Ecto neural progenitor cell (in vitro differentiated cells): Measurements from ENCODE around the gene DHRS7C.
"Not testable (repeated sequence)": the region's sequence is repeated elsewhere in the genome, so short reads cannot be mapped to it uniquely, and the experiment has no call there.

Experiments
- DNase-seq: peaks from one replicate; pipeline ENCODE4 v3.0.0-alpha.2; 2018; ENCODE audit warnings: low spot score

Gene DHRS7C

DNA sequence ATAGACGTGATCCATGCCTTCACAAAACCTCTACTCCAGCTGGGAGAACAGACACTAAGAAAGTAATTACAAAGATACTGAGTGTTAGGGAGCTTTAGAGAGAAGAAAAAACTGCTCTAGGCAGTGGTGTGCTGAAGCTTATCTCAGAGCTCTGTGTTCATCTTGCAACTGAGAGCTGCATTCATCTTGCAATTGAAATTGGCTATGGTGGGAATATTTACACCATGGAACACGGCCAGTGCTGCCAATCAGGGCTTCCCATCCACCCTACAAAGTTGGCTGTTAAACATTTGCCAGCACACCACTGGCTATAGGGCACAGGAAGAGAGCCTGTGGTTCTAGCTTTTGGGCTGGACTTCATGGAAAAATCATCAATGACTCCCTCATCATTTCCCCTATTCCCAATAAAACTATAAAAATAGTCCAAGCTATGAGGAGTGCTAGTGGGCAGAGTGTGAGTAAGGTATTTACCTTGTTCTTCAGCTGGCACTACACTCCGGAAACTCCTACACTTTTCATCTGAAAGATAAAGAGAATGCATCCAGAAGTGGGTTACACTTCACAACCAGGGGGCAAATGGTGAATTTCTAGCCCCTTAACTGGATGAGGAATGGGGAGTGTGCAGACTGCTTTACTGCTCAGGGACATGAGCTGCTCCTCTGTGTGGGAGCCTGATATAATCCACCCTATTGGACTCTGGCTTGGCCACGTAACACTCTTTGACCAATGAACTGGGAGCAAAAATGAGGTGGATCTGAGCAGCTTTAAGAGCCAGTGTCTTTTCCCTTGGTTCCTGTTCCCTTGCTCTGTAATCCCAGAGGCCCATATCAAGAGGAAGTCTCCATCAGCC, 18.9 kb upstream of the DHRS7C start:
- DNase-seq: no peak

DNA sequence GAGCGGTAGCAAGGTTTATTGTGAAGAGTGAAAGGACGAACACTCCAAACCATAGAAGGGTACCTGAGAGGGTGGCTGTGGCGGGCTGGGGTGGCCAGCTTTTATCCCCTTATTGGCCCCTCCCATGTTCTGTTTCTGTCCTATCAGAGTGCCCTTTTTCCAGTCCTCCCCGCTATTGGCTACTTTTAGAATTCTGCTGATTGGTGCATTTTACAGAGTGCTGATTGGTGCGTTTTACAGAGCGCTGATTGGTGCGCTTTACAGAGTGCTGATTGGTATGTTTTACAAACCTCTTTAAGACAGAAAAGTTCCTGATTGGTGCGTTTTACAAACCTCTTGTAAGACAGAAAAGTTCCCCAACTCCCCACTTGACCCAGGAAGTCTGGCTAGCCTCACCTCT, 18.0 kb upstream of the DHRS7C start:
- no peak for DNase-seq

DNA sequence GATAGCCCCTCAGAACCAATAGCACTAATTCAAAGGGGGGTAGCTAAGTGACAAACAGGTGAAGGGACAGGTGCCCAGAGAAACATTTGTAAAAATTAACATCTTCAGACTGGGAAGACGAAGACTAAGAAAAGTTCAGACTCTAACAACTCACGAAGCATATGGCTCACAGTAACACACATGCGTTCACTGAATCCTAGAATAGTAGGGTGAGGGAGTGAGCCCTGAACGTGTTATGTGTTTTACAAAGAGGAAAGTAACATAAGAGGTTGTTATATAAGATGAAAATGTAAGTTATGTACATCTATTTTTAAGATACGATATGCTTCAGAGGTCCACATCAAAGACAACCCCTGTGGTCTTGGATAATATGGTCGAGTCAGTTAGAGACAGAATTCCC, 15.3 kb upstream of the DHRS7C start:
- no peak for DNase-seq

DNA sequence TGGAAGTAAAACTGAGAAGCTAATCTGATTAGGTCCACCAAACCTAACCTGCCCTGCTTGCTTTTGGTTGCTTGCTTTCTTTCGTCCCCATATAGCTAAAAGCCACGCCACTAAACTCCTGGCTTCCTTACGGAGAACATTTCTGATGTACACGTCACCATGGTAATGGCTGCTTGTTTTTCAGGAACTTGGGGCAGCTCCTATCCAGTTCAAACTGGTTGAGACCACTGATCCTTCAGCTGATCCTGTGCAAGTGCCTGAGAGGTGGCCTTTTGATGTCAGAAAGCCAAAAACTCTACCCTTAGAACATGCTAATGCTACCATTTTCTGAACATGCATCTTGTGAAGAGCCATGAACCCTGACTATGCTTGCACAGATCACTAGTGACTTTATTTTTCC, 14.4 kb upstream of the DHRS7C start:
- DNase-seq: no peak

DNA sequence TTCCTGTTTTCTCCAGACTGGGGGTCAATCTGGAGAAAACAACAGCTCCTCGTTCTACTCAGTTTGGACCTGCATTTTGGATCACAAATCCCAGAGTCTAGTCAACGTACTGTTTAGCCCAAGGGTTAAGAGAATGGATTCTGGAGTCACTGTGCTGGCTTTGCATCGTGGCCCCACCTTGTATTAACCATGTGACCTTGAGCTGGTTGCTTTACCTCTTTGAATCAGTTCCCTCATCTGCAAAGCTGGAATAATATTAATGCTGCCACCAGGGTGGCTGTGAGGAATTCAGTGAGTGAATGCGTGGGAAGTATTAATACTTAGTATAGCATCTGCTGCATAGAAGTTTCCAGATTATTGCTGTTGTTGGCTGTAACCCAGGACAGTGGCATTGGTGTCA, 11.3 kb upstream of the DHRS7C start:
- no peak for DNase-seq

DNA sequence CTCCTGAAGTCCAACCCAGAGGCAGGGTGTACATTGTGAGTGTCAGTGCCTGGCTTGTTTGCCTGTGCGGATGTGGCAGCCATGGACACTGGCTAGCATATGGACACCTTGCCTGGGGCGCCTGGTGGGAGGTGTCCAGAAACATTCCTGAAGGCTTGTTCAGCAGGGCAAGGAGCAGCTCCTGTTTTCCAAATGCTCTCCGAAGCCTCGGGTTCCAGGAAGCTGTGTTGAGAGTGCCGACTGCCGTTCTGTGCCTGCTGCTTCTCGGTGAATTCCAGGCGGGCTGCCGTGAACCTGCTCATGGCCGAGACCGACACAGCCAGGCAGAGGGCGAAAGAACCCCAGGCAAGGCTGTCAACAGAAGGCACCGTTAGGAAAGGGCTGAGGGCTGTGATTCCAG, 10.9 kb upstream of the DHRS7C start:
- no peak for DNase-seq

DNA sequence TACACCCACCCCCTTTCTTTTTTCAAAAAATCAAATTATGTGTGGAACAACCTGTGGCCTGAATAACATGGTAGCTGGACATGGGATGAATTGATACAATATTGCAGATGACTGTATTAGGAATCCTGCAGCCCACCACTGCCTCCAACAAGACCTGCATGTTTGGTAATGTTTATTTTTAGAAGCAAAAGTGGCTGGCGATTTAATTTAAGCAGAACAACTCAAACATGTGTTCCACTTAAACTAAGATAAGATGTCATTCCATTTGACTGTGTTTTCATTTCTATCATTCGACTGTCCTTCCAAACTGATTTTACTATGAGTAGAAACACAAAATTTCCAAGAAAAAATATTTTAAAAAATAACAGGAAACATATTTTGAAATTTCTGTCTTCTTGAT, 10.1 kb upstream of the DHRS7C start:
- no peak for DNase-seq

DNA sequence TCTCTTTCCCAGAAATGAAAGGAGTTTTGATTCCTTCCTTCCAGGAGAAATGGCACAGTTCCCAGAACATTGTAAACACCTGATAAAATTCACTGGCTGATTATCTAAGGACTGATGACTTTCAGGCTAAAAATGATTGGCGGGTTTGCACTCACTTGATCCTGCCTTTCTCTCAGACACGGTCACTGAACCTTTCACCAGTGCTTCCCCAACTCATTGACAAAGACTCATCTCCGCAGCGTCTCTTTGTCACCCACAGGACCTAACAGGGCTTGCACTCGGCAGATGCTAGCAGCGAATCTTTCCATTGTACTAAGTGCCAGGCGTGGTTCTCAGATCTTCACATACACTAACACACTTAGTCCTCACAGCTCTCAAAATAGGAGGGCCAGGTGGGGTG, 7.3 kb upstream of the DHRS7C start:
- no peak for DNase-seq

DNA sequence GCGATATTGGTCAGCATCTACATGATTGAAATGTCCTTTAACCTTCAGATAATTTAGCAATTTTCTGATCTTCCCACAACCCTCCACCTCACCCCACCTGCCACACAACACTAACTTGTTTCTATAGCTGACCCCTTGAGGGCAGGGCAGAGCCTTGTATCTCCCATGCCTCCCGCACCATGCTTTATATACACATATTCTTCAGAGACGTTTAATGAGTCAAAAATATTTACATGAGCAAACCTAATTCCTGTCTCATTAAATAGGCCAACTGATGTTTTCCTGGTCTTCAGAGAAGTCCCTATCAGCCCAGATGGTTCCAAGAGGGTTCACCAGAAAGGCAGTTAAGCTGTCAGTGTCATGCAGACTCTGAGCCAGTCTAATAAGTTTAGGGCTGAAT, 6.6 kb upstream of the DHRS7C start:
- no peak for DNase-seq

DNA sequence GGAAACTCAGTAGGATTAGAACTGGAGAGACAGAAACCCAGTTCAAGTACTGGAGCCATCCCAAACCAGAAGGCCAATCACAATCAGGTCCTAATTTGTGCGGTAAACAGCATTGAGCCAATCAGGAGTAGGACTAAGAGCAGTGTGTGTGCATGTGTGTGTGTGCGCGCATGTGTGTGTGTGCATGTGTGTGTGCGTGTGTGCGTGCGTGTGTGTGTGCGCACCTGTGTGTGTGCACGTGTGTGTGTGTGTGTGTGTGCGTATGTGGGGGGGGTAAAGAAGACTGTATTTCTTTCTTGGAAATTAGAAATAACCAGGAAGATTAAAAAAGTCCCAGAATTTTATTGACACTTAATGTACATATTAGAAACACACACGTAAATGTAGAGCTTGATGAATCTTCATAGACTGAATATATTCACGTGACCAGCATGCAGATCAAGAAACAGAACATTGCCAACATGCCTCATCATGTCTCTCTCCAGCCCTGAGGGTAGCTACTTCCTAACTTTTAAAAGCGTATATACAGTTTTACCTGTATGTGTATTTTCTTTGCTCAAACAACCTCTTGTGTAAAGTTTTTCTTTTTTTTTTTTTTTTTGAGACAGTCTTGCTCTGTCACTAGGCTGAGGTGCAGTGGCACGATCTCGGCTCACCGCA, 919 bp upstream of the DHRS7C start:
- no peak for DNase-seq

DNA sequence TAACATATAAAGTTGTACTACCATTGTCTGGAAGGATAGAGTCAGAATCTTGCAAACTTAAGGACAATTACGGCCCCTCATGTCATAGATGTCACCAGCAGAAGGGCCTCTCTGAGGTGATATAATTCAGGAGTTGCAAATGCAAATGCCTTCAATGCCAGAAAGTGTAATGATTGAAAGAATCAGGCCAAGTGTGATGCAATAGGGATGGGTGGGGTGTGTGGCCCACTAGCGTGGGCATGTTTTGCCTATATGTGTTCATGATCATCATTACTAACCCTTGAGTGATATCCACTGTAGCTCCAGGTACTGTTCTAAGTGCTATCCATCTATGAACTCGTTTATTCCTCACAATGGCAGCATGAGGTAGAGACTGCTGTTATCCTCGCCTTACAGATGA, 1.1 kb downstream of the DHRS7C start:
- no peak for DNase-seq

DNA sequence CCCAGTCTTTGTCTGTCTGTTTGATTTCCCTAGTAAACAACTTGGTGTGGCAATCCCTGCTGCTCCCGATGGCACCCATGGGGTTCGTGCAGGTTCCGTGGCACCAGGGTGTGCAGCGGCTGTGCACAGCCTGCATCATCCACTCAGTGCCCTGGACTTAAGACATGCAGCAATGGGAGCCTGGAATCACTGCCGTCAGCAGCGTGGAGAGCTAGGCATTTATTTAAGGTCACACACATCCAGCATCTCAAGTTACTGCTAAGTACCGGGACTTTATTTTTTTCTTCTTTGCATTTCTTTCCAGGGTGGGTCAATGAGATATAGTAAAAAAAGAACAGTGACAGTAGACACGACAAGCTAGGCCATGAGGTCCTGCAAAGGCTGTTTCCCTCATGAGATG, 2.8 kb downstream of the DHRS7C start:
- DNase-seq: no peak

DNA sequence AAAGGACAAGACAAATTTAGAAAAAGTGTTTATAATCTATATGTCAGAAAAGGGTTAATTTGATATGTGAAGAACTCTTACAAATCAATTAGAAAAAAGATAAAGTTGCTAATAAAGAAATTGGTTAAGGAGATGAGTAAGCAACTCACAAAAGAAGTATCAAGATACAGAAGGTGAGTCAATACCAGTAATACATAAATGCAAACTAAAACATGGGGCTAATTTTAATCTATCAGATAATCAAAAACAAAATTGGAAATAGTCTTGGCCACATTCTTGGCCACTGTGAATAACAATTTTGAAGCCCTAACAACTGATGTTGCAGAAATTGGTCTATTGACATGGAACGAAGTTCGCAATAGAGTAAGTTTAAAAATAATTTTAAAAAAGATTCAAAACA, 6.8 kb downstream of the DHRS7C start:
- DNase-seq: no peak

DNA sequence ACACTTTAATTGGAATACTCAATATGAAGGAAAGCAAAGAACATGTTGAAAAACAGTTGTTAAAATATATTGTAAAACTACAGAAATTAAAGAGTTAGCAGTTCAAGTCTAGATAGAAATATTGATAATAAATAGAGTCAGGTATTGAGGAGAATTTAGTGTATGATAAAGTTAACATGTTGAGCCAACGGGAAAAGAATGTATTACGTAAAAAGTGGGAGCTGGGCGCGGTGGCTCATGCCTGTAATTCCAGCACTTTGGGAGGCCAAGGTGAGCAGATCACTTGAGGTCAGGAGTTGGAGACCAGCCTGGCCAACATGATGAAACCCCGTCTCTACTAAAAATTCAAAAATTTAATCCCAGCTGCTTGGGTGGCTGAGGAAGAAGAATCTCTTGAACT, 7.9 kb downstream of the DHRS7C start:
- DNase-seq: not testable (repeated sequence)

DNA sequence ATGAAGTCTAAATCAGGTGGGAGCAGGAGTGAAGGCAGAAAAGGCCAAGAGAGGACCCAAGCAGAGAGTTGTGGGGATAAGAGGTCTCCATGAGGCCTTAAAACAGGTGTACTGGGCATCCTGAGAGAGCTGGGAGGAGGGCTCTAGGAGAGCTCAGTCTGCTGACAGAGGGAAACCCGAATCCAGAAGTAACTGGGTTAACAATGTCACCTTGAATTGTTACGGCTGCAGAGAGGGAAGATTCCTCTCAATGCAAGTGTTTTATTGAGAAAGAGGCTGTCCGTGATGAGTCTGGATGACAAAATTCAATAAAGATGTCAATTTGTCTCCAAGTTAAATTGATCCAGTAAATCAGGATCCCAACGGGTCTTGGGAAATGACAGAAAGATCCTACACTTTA, 8.3 kb downstream of the DHRS7C start:
- no peak for DNase-seq

DNA sequence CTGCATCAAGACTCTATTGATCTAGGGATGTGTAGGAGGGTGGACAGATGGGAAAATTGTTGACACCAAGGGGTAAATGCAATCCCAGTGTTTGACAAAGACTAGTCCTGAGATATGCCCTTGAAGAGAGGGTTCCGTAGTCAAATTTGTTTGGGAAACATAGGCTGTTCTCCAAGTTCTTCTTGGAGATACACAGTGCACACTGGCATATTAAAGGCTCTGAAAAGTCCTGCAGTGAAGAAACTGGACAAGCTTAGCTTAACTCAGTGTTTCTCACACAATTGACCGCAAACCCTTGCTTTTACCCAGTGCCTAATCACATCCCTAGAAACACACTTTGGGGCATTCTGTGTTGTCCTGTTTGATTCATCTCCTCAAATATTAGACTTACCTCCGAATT, 10.8 kb downstream of the DHRS7C start:
- DNase-seq: no peak

DNA sequence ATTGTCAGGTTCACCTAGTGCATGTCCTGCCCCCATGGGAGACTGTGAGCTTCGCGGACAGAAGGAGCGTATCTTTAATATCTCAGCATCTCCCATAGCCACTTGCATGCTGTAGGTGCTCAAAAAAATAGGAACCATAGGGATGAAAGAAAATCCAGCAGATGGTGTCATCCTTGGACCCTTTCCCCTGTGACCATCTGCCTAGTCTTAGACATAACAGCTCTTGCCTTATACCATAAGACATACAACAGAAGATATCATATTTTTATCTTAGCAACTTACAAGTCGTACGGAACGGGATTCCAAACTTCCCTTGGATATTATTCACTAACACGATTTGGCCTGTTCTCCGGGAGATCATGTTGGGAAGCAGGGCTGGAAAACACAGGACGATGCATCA, 14.5 kb downstream of the DHRS7C start:
- DNase-seq: no peak

DNA sequence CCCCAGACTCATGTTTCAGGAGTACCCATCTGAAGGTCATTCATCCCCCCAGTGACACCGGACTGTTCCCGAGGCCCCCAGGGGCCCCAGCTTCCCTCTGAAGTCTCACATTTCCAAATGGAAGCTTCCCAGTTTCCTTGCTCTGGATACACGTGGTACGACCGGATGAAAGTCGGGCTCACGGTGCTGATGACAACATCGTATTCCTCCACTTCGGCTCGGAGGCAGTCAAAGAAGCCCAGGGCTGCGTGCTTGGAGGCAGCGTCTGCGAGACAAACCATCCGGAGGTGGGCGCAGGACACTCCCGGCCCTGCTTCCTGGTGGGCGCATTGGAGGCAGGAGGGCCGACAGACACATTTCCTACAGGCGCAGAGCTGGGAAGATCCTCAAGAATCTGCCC, 18.7 kb downstream of the DHRS7C start:
- DNase-seq: no peak

DNA sequence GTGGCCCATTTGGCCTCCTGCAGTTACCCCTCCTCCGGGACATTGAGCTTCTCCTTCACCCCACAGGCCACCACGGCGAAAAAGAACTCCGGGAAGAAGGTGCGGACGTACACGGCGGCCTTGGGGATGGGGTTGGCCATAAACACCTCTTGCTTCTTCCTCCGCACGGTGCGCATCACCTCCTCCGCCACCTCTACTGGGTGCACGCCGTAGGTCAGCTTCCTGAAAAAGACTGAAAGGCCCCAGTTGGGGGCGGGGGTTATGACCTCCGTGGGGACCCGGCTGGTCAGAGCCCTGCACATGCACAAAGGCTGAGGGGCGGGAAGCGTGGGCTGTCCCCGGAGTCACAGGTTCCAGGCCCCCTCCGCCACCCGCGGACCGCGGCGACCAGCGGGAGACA, 19.9 kb downstream of the DHRS7C start:
- DNase-seq: no peak

DNA sequence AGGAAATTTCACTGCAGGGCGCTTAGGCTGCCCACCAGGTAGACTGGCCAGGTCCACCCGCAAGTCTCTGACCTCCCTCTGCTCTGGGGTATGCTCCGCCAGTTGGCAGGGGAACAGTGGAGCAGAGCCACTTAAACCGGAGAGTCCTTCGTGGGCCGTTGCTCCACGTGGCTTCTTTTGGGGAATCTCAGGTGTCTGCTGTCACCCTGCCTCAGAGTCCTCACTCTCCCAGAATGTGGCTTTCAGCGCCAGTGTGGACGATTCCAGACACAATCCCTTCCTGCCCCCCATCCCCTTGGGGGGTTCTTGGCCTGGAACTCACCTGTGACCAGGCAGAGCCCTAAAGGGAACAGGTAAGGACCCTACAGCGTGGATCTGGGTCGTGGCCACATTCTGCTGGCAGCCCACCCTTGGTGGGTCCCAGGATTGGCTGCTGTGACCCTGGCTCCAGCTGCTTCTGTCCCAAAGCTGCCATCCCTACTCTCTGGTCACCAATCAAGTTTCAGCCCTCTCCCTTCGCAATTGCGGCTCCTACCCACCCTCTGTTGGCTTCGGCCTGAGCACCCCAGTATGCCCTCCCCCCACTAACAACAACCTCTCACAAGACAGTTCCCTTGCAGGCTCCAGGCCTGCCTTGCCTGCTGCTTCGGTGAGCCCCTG, 22.2 kb downstream of the DHRS7C start:
- DNase-seq: no peak

DNA sequence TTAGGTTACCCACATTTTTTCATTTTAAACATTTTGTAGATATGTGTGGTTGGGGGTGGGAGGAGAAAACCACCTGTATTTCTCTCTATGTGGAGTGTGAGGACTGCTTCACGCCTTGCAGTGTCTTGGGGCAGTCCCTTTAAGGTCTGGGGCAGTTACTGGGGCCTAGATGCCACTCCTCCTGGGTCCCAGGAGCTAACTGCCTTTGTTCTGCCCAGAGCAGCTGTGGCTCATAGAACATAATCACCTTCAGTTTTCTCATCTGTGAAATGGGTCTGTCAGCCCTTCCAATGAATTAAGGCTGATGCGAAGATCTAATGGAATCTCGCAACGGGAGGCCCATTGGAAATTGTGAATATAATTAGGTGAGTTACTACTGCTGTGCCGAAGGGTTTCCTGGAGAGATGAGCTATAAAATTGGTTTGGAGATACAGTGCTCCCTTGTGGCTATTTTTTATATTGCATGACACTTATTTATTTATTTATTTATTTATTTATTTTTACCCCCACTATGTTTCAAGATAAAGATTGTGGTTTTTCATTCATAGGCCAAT, 22.9 kb downstream of the DHRS7C start:
- DNase-seq: no peak

DNA sequence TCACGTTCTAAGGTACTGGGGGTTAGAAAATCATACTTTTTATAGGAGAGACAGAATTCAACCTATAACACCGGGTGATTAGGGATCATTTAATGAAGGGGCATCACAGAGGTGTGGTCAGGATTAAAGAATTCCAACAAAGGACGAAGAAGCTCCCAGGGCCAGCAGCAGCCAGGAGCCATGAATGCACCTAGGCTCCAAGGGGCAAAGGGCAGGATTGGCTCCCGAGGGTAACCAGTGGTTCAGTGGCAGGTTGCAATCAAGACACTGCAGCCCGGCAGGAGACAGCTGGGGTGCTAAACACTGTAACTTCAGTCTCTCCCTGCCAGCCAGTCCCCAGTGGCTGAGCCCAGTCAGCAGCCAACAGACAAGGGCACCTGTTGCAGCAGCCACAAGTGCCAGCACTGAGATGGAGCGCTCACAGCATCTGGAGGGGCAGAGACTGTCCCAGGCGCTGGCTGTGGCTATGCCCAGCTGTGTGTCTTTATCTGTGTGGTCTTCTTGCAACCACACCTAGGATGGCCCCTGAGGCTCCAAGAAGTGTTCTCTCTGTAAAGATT, 23.9 kb downstream of the DHRS7C start:
- DNase-seq: no peak

DNA sequence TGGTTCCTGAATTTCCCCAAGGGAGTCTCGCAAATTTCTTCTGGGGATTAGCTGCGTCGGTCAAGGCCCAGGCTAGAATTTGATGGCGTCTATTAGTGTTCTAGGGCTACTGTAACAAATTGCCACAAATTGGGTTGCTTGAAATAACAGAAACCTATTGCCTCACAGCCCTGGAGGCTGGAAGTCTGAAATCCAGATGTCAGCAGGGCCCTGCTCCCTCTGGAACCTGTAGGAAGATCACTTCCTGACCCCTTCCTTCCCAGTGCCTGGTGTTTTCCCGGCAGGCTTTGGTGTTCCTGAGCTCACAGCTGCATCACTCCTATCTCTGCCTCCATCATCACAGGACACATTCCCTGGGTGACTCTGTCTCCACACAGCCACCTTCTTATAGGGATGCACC, 24.4 kb downstream of the DHRS7C start:
- no peak for DNase-seq
